ENCODE data around the gene ATPAF1.
A peak's percentile ranks its signal among the peaks of the same experiment; 100 is the strongest.

ATPAF1 gene

DNA sequence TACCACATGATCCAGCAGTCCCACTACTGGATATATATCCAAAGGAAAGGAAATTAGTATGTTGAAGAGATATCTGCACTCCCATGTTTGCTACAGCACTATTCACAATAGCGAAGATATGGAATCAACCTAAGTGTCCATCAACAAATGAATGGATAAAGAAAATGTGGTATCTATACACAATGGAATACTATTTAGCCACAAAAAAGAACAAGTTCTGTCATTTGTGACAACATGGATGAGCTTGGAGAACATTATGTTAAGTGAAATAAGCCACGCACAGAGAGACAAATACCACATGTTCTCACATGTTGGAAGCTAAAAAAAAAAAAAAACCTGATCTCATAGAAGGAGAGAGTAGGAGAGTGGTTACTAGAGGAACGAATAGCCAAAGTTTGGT is 17.7 kb downstream of the ATPAF1 start:
- no peak for DNase-seq (ENCODE audit: low read depth)

GRCh38 chr1:46649764-46650163 is 18.4 kb downstream of the ATPAF1 start:
- DNase-seq (ENCODE audit: low read depth), result no peak

GRCh38 chr1:46647611-46648010 is 20.6 kb downstream of the ATPAF1 start:
- no peak for DNase-seq (ENCODE audit: low read depth)

- DNase-seq (ENCODE audit: low read depth), result no peak
Measured at GRCh38 chr1:46646844-46647243, 21.3 kb downstream of the ATPAF1 start.

DNA sequence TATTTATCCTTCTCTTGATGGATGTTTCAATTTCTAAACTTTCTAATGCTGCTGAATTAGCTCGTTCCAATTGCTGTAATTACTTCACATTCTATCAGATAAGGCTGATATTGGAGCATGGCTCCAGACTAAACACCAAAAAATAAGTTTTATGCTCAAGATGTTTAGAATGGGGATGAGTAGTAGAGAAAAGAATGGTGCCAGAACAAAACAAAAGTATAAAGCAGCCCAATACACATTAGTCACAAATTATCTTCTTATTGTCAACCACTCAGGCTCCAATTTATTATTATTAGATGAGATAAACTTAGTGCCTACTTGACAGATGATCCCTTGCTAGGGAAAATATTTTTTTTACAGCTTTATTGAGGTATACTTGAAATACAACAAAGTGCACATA is 21.8 kb downstream of the ATPAF1 start:
- no peak for DNase-seq (ENCODE audit: low read depth)

DNA sequence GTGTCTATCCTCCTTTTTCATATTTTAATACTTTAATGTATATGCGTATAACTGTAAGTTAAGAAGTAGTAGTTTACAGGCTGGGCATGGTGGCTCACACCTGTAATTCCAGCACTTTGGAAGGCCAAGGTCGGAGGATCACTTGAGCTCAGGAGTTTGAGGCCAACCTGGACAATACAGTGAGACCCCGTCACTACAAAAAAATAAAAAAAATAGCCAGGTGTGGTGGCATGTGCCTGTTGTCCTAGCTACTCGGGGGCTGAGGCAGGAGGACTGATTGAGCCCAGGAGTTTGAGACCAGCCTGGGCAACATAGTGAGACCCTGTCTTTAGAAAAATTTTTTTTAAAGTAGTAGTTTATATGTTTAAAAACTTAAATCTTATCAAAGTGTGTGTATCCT is 22.3 kb downstream of the ATPAF1 start:
- no peak for DNase-seq (ENCODE audit: low read depth)

DNA sequence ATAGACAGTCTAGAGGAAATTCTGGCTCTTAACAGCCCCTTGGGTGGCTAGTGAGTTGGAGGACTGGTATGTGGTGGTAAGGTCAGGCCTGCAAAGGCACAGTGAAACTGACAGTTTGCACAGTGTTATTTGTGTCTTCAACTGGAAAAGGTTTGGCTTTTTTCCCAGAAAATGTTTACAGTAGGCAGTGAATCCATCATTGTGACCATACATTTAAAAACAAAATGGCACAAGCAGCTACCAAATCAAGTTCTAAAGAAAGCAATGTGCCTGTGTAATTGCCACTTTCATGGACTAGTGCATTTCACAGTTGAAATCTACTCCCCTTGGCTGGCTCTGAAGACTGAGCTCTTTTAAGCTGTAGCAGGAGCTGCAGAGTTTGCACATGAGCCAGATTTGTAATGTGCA is 24.8 kb downstream of the ATPAF1 start:
- DNase-seq (ENCODE audit: low read depth), result no peak

GRCh38 chr1:46642115-46642680 is 26.0 kb downstream of the ATPAF1 start:
- no peak for DNase-seq (ENCODE audit: low read depth)

DNA sequence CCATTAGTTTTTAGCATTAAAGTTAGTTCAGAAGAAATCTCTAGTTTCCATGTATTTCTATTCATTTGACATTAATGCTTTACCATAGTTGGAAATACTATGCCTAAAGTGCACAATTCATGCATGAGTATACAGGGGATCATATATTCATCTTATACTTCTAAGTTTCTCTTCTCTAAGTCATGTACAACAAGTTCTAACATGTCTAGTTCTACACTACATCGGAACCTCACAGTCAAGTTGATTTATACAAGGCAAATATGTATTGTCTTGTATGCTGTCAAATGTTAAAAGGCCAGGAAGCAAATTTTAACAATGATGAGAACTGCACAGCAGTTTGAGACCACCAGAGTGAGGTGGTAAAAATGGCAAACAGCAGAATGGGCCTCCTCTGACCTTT is 28.6 kb downstream of the ATPAF1 start:
- no peak for DNase-seq (ENCODE audit: low read depth)

DNA sequence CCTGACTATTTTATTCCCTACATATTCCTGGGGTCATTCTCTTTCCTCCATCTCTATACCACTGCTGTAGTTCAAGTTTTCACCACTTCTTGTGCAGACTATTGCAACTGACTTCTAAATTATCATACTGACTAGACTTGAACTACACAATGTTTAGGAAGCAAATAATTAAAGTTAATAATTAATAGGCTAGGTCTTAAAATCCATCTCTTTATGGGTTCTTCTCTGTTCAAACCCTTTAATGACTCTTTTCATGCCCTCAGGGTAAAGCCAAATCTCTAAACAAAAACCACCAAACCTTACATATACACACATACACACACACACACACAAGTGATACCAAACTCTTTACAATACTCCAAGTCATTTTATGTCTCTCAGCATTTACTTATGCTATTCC is 29.2 kb downstream of the ATPAF1 start:
- DNase-seq (ENCODE audit: low read depth), result no peak

DNA sequence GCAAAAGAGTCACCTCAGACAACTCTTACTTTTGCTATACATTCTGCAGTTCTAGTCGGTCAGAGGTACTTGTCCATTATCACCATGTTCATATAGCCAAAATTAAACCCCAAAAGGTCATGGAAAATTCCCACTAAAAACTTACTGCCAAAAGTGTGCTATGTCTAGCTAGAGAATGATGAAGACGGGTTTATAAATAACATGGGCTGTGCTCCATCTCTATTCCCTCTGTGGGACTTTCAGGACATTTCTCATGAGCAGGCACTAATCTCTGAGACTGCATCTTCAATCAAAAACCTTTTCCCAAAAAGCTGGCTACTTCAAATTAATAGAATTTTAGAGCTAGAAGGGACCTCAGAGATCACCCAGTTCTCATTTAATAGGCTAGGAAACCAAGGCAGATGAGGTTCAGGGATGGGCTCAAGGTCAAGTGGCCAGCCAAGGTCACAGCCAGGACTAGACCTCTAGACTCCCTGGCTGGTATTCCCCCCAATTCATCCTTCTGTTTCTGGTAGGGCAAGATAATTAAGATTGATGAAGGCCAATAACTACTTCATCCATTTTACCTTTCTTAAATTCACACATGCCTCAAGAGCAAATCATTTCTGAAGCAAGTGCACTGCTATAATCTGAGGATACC is 30.6 kb downstream of the ATPAF1 start:
- DNase-seq (ENCODE audit: low read depth), result no peak

DNA sequence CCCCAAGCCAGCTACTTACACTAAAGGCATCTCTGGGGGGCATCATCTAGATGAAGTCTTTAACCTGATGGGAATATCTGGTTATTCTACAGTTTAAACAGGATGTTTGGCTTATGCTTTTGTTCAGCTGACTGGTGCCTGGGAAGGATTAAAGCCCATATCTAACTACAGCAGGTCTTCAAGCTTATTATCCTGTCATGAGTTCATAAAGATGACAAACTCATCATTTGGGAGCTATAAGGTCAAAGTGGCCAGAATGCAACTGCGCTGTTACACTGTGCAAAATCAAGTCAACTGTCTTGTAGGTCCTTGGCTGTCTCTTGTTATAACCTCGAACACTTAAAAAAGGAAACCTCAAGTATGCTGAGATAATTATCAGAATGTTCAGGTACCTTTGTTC is 33.0 kb downstream of the ATPAF1 start:
- DNase-seq (ENCODE audit: low read depth), result no peak

DNA sequence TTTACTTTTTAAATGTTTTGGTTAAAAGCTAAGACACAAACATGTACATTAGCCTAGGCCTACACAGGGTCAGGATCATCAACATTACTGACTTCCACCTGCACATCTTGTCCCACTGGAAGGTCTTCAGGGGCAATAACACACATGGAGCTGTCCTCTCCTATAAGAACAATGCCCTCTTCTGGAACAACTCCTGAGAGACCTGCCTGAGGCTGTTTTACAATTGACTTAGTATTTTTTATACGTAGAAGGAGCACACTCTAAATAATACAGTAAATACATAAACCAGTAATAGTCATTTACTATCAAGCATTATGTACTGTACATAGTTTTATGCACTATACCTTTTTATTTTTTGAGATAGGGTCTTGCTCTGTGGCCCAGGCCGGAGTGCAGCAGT is 37.4 kb downstream of the ATPAF1 start:
- no peak for DNase-seq (ENCODE audit: low read depth)

- no peak for DNase-seq (ENCODE audit: low read depth)
Measured at GRCh38 chr1:46623743-46624644, 44.2 kb downstream of the ATPAF1 start.

DNA sequence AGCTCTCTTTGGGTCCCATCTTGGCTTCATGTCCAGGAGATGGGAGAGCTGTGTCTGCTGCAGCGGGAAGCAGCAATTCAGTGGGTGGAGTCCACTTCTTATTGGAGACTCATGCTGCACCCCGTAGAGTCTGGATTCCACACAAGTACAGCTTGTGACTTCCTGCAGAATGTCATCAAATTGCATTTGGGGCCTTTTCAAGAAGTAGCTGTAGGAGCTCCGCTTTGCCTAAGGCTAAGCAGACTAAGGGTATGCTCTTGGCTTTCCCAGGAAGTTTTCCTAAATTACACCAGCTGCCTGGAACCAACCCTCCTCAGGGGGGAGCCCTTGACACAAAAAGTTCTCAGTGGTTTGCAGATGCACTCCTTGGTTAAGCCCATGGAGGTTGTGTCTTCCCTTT is 45.8 kb downstream of the ATPAF1 start:
- DNase-seq (ENCODE audit: low read depth), result no peak

DNA sequence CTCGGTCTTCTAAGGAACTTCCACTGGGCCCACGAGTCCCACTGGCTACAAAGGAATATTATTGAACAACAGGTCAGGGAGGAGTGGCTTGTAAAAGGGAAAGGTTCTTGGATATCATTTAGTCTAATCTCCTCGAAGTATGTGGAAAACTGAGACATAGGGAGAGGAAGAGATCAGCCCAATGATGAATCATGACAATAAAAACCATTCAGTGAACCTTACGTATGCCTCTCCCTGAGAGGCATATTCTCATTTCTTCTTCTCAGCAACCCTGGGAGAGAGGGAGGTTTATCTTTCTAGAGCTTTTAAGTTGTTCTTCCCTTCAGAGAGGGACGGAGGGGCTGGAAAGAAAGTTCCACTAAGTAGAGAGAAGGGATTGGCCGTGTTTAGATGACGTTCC is 46.2 kb downstream of the ATPAF1 start:
- DNase-seq (ENCODE audit: low read depth), result no peak

DNA sequence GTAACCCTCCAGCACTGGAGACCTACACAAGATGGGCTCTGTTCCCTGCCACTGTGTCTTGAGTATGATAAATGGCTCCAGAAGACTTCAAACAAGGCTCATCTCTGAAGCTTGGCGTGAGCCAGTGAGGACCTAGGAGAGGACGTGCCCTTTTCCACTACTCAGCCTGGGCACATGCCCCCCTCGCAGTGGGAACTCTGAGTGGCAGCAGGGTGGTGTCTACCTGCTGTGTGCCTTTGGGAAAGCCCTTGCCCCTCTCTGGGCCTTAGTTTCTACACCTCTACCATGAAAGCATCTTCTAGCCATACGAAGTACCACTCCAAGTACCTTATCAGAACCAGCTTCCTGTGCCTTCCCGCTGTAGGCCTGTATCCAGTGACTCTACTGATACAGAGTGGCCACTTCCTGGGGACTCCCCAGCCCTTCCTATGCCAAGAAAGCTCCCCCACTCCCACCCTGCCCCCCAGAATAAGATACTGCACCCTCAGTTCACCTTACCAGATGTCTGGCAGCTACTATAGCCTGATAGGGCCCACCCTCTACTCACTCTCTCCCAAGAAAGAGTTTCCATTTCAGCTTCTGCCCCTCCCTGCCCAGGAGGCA is 48.4 kb downstream of the ATPAF1 start:
- no peak for DNase-seq (ENCODE audit: low read depth)

GRCh38 chr1:46618754-46619415 is 49.3 kb downstream of the ATPAF1 start:
- no peak for DNase-seq (ENCODE audit: low read depth)

DNA sequence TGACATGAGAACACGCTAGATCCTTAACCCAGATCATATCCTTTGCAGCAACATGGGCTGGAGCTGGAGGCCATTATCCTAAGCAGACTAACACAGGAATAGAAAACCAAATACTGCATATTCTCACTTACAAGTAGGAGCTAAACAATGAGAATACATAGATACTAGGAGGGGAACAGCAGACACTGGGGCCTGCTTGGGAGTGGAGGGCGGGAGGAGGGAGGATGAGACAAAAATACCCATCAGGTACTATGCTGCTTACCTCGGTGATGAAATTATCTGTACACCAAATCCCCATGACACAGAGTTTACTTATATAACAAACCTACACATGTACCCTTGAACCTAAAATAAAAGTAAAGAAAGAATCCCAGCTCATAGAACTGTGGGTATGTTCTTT is 50.3 kb downstream of the ATPAF1 start:
- no peak for DNase-seq (ENCODE audit: low read depth)

DNA sequence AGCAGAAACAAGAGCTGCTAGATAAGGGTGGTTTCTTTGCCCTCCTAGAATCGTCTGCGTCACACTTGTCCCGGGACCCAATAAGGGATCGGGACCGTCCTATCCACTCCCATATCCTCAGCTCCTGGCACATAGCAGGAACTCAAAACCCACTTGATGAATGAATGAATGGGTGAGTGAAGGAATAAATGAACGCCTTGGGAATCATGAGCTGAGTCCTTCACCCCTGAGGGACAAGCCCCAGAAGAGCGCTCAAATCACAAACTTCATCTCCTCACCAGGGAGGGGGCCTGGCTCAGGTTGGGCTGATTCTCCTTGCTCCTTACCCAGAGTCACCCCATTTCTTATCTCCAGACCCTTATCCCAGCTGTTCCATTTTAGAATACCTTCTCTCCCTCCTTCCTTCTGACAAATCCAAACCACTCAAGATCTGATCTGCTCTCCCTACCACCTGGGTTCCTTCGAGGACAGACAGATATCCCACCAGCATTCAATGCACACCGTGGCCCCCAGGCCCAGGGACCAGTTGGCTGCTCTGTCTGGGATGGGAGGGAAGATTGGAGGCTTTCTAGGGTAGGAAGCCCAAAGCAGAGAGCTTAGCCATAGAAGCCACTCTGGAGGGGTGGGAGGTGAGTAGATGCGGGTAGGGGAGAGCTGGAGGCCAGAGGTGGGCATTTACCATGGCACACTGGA is 50.9 kb downstream of the ATPAF1 start:
- no peak for DNase-seq (ENCODE audit: low read depth)

DNA sequence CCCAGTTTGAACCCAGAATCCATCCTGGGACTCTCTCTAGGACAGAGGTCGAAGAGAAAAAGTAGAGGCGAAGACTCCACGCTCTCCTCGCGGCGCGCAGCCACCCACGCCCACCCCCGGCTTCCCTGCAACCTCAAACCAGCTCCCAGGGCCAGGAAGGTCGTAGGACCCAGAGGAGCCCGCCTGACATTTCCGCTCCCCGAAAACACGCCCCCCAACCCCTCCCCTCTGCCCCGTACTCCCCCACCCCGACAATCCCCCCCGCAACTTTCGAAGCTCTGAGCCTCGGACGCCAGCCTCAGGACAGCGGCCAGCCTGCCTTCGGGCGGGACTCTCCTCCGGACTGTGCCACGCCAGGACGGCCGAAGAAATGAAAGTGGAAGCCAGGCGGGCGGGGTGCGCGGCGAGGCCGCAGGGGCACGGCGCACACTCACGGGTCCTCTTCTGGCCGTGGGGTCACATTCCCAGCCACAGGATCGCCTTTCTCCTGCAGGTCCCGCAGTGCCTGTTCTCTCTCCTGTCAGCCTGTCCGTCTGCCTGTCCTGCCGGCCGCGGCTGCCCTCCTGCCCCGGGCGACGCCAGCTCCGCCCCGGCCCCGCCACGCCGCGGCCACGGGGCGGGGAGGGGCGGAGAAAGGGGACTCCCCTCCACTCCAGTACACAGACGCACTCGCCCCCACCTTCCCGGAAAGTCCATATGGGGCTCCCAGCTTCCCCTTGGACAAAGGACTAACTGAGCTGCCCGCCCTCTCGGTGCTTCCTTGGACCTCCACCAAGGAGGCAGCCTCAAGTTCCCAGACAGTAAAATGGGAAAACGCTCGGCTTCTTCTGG is 51.7 kb downstream of the ATPAF1 start, which contains the start of gene MOB3C:
MOB3C (minus strand) TSS at position 535 of the 831 bp plus-strand sequence. CDS start 3,490 bp downstream, outside the sequence.
- DNase-seq (ENCODE audit: low read depth), result peak; percentile 54

Measured in activated T-cell treated with anti-CD3 and anti-CD28 coated beads for 48 hours (primary cell).